GM18505 (cell line): ENCODE results near the gene TOR1B.

Experiments used
- ATAC-seq: cut with Tn5 transposase; IDR thresholded peaks from one replicate; pipeline ENCODE4 v1.9.1; 2021; ENCODE audit not compliant: unreplicated experiment
- POLR2A ChIP-seq: IDR thresholded peaks from 4 replicates; pipeline ENCODE4 v1.6.1; 2011; ENCODE audit warnings: borderline replicate concordance; ENCODE audit not compliant: insufficient read depth, insufficient read length; ENCODE audit errors: extremely low read depth

Gene TOR1B

GRCh38 chr9:129834489-129835127, 31.6 kb downstream of the TOR1B start:
- peak; percentile 21 for ATAC-seq
- TF ChIP-seq POLR2A: no peak

- peak; percentile 93 for TF ChIP-seq POLR2A
- ATAC-seq: peak; percentile 91
Measured at GRCh38 chr9:129835128-129835859, 32.3 kb downstream of the TOR1B start, which contains the start of the genes C9orf78 and USP20. Gene C9orf78 (minus strand): TSS chr9:129835275. CDS start chr9:129835221, 54 bp downstream. Gene USP20 (plus strand): TSS chr9:129835458. CDS start chr9:129852556, 17,098 bp downstream.

GRCh38 chr9:129835860-129836223, 32.9 kb downstream of the TOR1B start:
- no peak for ATAC-seq
- no peak for TF ChIP-seq POLR2A

GRCh38 chr9:129836311-129837007, 33.5 kb downstream of the TOR1B start:
- ATAC-seq: no peak
- no peak for TF ChIP-seq POLR2A

- no peak for TF ChIP-seq POLR2A
- ATAC-seq: no peak
Measured at GRCh38 chr9:129838707-129839259, 35.8 kb downstream of the TOR1B start.

GRCh38 chr9:129839324-129840023, 36.5 kb downstream of the TOR1B start:
- TF ChIP-seq POLR2A: no peak
- ATAC-seq: no peak

- ATAC-seq: no peak
Measured at GRCh38 chr9:129840034-129840433, 37.0 kb downstream of the TOR1B start.

GRCh38 chr9:129841071-129841470, 38.1 kb downstream of the TOR1B start:
- no peak for TF ChIP-seq POLR2A
- ATAC-seq: no peak

More at GRCh38 chr9:129840034-129840433, 37.0 kb downstream of the TOR1B start:
- TF ChIP-seq POLR2A: no peak

GRCh38 chr9:129845373-129845772, 42.4 kb downstream of the TOR1B start:
- no peak for TF ChIP-seq POLR2A

GRCh38 chr9:129848712-129849441, 45.9 kb downstream of the TOR1B start:
- ATAC-seq: no peak
- TF ChIP-seq POLR2A: no peak

More at GRCh38 chr9:129845373-129845772, 42.4 kb downstream of the TOR1B start:
- ATAC-seq: no peak

GRCh38 chr9:129849901-129850300, 46.9 kb downstream of the TOR1B start:
- no peak for ATAC-seq
- TF ChIP-seq POLR2A: no peak
